Brain microvascular endothelial cell (primary cell): Measurements from ENCODE around the gene NTPCR.

ENCODE experiments used
- DNase-seq: peaks from one replicate; pipeline ENCODE4 v3.0.0-alpha.2; 2020
- H3K27ac ChIP-seq: fragments of 250-450 bp; sonication (Bioruptor Pico); 2 replicates; pipeline ENCODE4 v1.5.1; 2020; ENCODE audit warnings: mild to moderate bottlenecking, moderate library complexity
- H3K27me3 ChIP-seq: fragments of 250-450 bp; sonication (Bioruptor Pico); replicated peaks from 2 replicates; pipeline ENCODE4 v1.5.1; 2020; ENCODE audit warnings: mild to moderate bottlenecking
- H3K36me3 ChIP-seq: fragments of 250-450 bp; sonication (Bioruptor Pico); replicated peaks from 2 replicates; pipeline ENCODE4 v1.5.1; 2020; ENCODE audit warnings: mild to moderate bottlenecking
- H3K4me3 ChIP-seq: 2 replicates; pipeline ENCODE4 v1.5.1; 2011; ENCODE audit warnings: low read depth, mild to moderate bottlenecking, control low read depth, low read length, moderate library complexity
- CTCF ChIP-seq: IDR thresholded peaks from 2 replicates; pipeline ENCODE4 v1.5.1; 2011; ENCODE audit warnings: low read depth, mild to moderate bottlenecking, moderate library complexity, low read length, control low read depth, inconsistent platforms; ENCODE audit errors: missing control alignments
- in situ Hi-C: cut with HindIII; loops from 2 replicates; pipeline ENCODE4 v1.10.0; 2017; ENCODE audit warnings: low sequenced_read_pairs, low pct_ligation_motif_present

NTPCR gene

GRCh38 chr1:233032916-233033315 lies 82.5 kb downstream of the NTPCR start:
- H3K4me3 ChIP-seq = no peak overlapping the region
- no peak for DNase-seq
- H3K36me3 ChIP-seq = no peaks in the 10 kb centered on the region
- no peaks in the 10 kb centered on the region for H3K27me3 ChIP-seq
- in situ Hi-C loops = no loop called here
- no peak for TF ChIP-seq CTCF
- no peak overlapping the region for H3K27ac ChIP-seq

GRCh38 chr1:233033361-233033760 lies 83.0 kb downstream of the NTPCR start:
- H3K27me3 ChIP-seq = no peaks in the 10 kb centered on the region
- H3K27ac ChIP-seq = no peak overlapping the region
- in situ Hi-C loops = no loop called here
- DNase-seq = no peak
- no peaks in the 10 kb centered on the region for H3K36me3 ChIP-seq
- H3K4me3 ChIP-seq = no peak overlapping the region
- TF ChIP-seq CTCF = no peak
